ENCODE measurements around the gene APLF. TPM values are rescaled to one million over a fixed set of nuclear protein-coding genes. Genes with fewer than 3 reads are reported as not detected.

Gene APLF, protein sequence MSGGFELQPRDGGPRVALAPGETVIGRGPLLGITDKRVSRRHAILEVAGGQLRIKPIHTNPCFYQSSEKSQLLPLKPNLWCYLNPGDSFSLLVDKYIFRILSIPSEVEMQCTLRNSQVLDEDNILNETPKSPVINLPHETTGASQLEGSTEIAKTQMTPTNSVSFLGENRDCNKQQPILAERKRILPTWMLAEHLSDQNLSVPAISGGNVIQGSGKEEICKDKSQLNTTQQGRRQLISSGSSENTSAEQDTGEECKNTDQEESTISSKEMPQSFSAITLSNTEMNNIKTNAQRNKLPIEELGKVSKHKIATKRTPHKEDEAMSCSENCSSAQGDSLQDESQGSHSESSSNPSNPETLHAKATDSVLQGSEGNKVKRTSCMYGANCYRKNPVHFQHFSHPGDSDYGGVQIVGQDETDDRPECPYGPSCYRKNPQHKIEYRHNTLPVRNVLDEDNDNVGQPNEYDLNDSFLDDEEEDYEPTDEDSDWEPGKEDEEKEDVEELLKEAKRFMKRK
- 1 to 10 TPM; 2.5 to 4.3 TPM for total RNA-seq

DNA sequence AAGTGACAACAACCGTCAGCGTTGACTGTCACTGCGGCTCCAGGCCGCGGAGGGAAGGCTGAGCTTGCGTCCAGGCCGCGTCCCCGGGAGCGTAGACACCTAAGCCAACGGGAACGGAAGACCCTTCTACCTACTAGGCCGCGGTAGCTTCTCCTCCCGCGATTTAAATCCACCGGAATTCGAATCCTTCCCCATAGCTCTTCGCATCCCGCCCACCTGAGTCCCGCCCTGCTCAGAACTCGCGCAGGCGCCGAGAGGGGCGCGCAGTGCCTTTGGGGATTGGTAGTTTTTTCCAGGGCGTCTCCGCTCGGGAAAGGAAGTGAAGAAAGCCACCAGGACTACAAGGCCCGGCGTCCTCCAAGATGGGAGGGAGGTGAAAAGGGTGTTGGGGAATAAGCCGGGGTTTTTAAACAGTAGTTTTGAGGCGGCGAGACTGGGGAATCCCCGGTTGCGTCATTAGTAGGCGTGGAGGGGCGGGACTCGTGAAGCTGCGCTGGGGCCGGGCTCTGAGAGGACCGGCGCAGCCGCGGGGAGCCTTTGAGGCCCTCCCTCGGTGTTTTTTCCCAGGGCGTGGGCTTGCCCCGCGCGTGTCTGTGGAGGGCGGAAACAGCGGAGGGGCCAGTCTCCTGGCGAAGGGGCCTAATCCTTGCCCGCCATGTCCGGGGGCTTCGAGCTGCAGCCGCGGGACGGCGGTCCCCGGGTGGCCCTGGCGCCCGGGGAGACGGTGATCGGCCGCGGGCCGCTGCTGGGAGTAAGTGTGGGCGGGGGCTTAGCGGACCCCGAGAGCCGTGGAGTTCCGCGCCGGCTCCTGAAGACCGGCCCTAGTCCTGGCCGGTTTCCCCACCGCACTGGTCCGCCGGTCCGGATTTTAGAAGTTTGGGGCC is at the start of gene APLF, which contains the start of gene FBXO48:
TSS of gene APLF (plus strand) at position 509 of the 884 bp plus-strand sequence. CDS start at position 656, 147 bp downstream.
TSS of gene FBXO48 (minus strand) at position 218 of the 884 bp plus-strand sequence. CDS start 2,149 bp downstream, outside the sequence.
- ChIA-PET POLR2A (interaction anchor here (0.9 to 1.3 kb wide), 2 partner anchors 250 to 405 kb away, joined by 5 read pairs; partner anchors contain the start of gene C1D), CTCF (interaction anchor here (0.5 to 5.6 kb wide), 13 partner anchors 20 to 458 kb away, joined by 3 to 51 read pairs (median 4); partner anchors contain the start of gene ARHGAP25)
- peak; percentile 99 for DNase-seq
- Mint-ChIP-seq H3K27ac (peak within 1 kb of the TSS; percentile 93), H3K36me3 (ENCODE audit: low read depth) (no peaks in the 10 kb centered on the region), H3K4me3 (peak within 1 kb of the TSS; percentile 93), H3K9me3 (ENCODE audit: low read depth) (no peaks in the 10 kb centered on the region), H3K4me1 (peaks cover 45% of the 10 kb centered on the region), H3K27me3 (no peaks in the 10 kb centered on the region)
- intact Hi-C loops (cut with DNase I, micrococcal nuclease): loop anchor here (1.0 to 10.0 kb wide), 19 partner anchors 47 to 1723 kb away; partner anchors contain the start of genes AAK1 (in 1 of the 2), ARHGAP25 (in 1 of the 2), C2orf42 (in 1 of the 2) and ETAA1 (in 1 of the 2)
- ATAC-seq: peak; percentile 93

DNA sequence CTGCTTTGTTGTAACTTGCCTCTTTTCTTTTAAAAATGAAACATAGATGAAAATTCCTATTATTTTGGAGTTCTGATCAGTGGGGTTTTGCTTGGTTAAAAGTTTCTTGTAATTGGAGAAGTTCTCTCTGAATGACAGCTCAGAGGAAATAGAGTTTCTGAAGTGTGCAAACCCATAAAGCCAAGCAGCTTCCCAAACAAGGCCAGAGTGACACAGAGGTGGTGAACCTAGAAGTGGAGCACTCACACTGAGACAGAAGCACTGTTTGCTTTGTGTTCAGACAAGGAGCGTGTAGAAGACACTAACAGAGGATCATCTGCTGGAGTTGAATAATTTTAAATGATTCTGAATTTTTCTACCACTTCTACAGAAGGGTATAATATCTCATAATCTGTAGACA is 49.5 kb upstream of the APLF start:
- intact Hi-C loops (cut with DNase I, micrococcal nuclease): no loop called here
- ATAC-seq: no peak
- POLR2A ChIA-PET: no interaction called here

DNA sequence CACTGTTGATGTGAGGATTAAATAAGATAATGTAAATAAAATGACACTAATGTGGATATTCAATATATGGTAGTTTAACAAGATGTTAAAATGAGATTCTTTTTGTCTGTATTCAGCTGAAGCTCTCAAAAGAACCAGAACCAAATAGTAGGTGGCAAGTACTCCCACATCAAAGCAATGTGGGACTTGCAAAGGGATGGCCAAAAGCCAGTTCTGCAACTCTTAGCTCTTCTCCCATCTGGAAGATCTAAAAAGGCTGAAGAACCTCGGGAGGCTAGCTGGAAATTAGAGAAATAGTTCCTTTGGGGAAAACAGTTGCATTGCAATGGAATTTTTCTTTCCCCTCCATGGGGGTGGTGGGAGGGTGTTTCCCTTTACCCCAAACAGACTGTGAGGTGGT is 49.0 kb upstream of the APLF start:
- no peaks in the 10 kb centered on the region for H3K36me3 Mint-ChIP-seq (ENCODE audit: low read depth)
- no peak overlapping the region for H3K4me3 Mint-ChIP-seq
- no peaks in the 10 kb centered on the region for H3K4me1 Mint-ChIP-seq
- ChIA-PET POLR2A (no interaction called here), CTCF (interaction anchor here (1.5 kb wide), 1 partner anchor 23 kb away, joined by 3 read pairs; no protein-coding TSS in a partner anchor)
- intact Hi-C loops (cut with DNase I, micrococcal nuclease): no loop called here
- peaks cover 2% of the 10 kb centered on the region for H3K27me3 Mint-ChIP-seq
- ATAC-seq (no peak), DNase-seq (no peak)
- no peaks in the 10 kb centered on the region for H3K9me3 Mint-ChIP-seq (ENCODE audit: low read depth)
- H3K27ac Mint-ChIP-seq: no peak overlapping the region

More for the DNA sequence above, 49.5 kb upstream of the APLF start:
- CTCF ChIA-PET: interaction anchor here (0.6 to 1.5 kb wide), 3 partner anchors 24 to 61 kb away, joined by 3 to 4 read pairs (median 3); no protein-coding TSS in a partner anchor
- Mint-ChIP-seq H3K27ac (no peak overlapping the region), H3K9me3 (ENCODE audit: low read depth) (no peaks in the 10 kb centered on the region), H3K4me3 (no peak overlapping the region), H3K36me3 (ENCODE audit: low read depth) (no peaks in the 10 kb centered on the region), H3K27me3 (peaks cover 2% of the 10 kb centered on the region), H3K4me1 (no peaks in the 10 kb centered on the region)
- DNase-seq: no peak

DNA sequence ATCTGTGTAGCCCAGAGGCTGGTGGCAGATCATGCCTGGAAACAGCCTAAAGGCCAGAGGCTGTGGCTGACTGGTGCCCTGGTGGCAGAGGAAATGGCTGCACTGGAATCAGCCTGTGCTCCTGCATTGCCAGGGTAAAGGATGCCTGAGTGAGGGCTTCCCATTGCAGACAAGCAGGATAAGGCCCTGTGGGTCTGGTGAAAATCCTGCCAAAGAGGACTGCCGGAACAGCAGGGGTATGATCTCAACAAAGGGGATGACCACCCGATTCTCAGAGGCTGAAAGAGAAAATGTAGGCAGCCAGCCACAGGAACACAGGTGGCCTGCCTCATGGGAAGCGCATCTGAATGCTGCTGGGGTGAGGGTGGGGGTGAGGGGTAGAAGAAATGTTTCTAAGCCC is 48.5 kb upstream of the APLF start:
- ChIA-PET POLR2A (no interaction called here), CTCF (interaction anchor here (1.5 kb wide), 1 partner anchor 23 kb away, joined by 3 read pairs; no protein-coding TSS in a partner anchor)
- no peak for DNase-seq
- H3K36me3 Mint-ChIP-seq (ENCODE audit: low read depth): no peaks in the 10 kb centered on the region
- H3K4me1 Mint-ChIP-seq: no peaks in the 10 kb centered on the region
- no peaks in the 10 kb centered on the region for H3K9me3 Mint-ChIP-seq (ENCODE audit: low read depth)
- intact Hi-C loops (cut with DNase I, micrococcal nuclease): no loop called here
- H3K27ac Mint-ChIP-seq: no peak overlapping the region
- no peak for ATAC-seq
- H3K4me3 Mint-ChIP-seq: no peak overlapping the region
- peaks cover 2% of the 10 kb centered on the region for H3K27me3 Mint-ChIP-seq

DNA sequence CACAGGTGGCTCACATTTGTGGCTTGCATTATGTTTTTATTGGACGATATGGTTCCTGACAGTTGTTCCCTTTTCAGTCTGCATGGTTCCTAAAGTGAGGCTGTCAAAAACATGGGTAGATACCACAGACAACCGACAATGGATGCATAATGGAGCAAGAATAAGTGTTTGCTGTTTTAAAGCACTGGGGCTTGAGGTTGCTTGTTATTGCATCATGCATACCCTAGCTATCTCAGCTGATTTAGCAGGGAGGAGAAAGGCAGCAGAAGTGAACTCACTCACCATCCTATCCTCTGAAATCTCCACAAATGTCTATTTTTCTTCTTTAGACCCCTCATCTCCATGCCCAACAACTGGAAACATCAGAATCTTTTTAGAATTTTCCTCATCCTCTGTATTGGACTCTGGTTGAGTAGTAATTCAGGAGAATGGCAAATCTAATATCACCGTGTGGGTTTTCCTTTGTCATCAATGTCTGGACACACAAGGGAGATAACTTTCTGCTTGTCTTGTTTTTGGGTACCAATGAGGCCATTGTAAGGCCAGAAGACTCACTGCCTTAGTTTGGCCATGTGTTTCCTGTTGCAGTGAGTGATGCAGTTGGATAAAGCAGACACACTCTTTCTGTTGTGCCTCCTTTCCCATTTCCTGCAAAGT is 47.0 kb upstream of the APLF start:
- H3K9me3 Mint-ChIP-seq (ENCODE audit: low read depth): no peaks in the 10 kb centered on the region
- DNase-seq (no peak), ATAC-seq (no peak)
- H3K36me3 Mint-ChIP-seq (ENCODE audit: low read depth): no peaks in the 10 kb centered on the region
- peak overlapping the region; percentile 5 for H3K27ac Mint-ChIP-seq
- CTCF ChIA-PET: interaction anchor here (0.7 kb wide), 1 partner anchor 289 kb away, joined by 3 read pairs; no protein-coding TSS in a partner anchor
- intact Hi-C loops (cut with DNase I, micrococcal nuclease): no loop called here
- H3K27me3 Mint-ChIP-seq: peaks cover 2% of the 10 kb centered on the region
- POLR2A ChIA-PET: no interaction called here
- no peak overlapping the region for H3K4me3 Mint-ChIP-seq
- H3K4me1 Mint-ChIP-seq: no peaks in the 10 kb centered on the region

DNA sequence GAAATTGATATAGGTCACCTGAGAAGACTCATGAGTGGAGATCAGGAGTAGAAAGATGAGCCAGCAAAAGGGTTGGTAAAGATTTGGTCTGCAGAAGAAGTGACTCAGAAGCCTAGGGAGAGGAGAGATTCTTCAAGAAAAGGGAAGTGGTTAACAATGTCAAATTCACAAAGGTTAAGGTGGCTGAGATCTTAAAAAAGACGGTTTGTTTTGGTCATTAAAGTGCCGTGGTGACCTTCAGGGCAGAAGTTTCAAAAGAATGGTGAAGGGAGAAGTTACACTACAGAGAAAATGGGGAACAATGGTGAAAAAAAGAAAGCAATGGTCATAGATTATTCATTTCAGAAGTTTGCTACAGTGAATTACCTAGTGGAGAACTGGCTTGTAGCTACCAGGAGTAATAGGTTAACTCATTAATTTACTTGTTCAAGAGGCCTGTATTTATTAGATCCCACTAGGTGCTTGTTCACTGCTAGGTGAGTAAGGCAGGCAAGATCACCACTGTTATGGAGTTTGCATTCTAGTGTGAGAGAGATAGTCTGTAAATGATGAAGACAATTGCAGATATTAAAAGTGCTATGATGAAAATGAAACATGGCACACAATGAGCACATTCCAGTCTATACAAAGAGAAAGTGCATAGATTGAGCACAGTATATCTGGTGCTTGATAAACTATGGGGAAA is 43.3 kb upstream of the APLF start:
- Mint-ChIP-seq H3K4me3 (no peak overlapping the region), H3K27ac (no peak overlapping the region), H3K9me3 (ENCODE audit: low read depth) (no peaks in the 10 kb centered on the region), H3K4me1 (peaks cover 4% of the 10 kb centered on the region), H3K36me3 (ENCODE audit: low read depth) (no peaks in the 10 kb centered on the region), H3K27me3 (peaks cover 2% of the 10 kb centered on the region)
- ChIA-PET CTCF (interaction anchor here (0.5 kb wide), 1 partner anchor 17 kb away, joined by 3 read pairs; no protein-coding TSS in a partner anchor), POLR2A (no interaction called here)
- DNase-seq (no peak), ATAC-seq (peak; percentile 93)
- intact Hi-C loops (cut with DNase I, micrococcal nuclease): loop anchor here (1.0 to 2.0 kb wide), 2 partner anchors 35 to 36 kb away; no protein-coding TSS in a partner anchor

DNA sequence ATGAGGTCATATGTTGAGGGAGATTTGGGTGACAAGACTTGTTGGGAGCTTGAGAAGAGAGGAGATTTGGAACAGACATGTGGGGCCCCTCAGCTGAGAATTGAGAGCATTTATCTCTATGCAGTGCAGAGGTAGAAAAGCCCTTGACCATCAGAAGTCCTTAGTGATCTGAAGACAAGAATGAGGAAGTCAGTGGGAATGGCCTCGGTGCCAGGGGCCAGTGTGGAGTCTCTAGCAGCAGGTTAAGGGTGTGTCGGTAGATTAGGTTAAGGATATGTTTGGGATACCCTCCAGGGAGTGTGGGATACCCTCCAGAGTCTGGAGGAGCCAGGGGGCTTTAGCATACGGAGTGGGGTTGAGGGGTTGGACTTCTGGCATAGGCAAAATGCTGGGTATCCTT is 41.9 kb upstream of the APLF start:
- no peak for ATAC-seq
- Mint-ChIP-seq H3K4me1 (peaks cover 4% of the 10 kb centered on the region), H3K27ac (no peak overlapping the region), H3K9me3 (ENCODE audit: low read depth) (no peaks in the 10 kb centered on the region), H3K36me3 (ENCODE audit: low read depth) (no peaks in the 10 kb centered on the region), H3K4me3 (no peak overlapping the region), H3K27me3 (peaks cover 2% of the 10 kb centered on the region)
- intact Hi-C loops (cut with DNase I, micrococcal nuclease): no loop called here
- no peak for DNase-seq
- POLR2A ChIA-PET: no interaction called here
- CTCF ChIA-PET: no interaction called here

DNA sequence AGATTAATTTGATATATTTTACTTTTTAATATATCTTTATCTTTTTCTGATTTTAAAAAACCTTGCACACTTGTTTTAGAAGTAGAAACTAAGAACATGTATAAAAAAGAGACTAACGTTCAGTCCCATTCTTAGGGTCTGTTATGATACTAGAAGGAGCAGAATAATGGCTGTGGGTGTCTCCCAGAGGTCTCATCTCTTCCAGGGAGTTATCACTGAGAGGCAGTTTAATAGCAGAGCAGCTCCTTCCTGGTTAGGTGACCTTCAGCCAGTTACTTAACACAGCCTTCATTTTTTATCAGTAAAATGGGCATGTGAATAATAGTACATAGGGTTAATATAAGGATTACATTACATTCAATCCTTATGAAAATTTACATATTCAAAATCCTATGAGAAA is 40.9 kb upstream of the APLF start:
- Mint-ChIP-seq H3K27me3 (peaks cover 2% of the 10 kb centered on the region), H3K27ac (no peak overlapping the region), H3K4me3 (no peak overlapping the region), H3K9me3 (ENCODE audit: low read depth) (no peaks in the 10 kb centered on the region), H3K36me3 (ENCODE audit: low read depth) (no peaks in the 10 kb centered on the region), H3K4me1 (peaks cover 4% of the 10 kb centered on the region)
- intact Hi-C loops (cut with DNase I, micrococcal nuclease): no loop called here
- ATAC-seq (no peak), DNase-seq (no peak)
- ChIA-PET POLR2A (no interaction called here), CTCF (interaction anchor here (1.1 to 4.8 kb wide), 2 partner anchors 14 to 66 kb away, joined by 3 to 34 read pairs; no protein-coding TSS in a partner anchor)

DNA sequence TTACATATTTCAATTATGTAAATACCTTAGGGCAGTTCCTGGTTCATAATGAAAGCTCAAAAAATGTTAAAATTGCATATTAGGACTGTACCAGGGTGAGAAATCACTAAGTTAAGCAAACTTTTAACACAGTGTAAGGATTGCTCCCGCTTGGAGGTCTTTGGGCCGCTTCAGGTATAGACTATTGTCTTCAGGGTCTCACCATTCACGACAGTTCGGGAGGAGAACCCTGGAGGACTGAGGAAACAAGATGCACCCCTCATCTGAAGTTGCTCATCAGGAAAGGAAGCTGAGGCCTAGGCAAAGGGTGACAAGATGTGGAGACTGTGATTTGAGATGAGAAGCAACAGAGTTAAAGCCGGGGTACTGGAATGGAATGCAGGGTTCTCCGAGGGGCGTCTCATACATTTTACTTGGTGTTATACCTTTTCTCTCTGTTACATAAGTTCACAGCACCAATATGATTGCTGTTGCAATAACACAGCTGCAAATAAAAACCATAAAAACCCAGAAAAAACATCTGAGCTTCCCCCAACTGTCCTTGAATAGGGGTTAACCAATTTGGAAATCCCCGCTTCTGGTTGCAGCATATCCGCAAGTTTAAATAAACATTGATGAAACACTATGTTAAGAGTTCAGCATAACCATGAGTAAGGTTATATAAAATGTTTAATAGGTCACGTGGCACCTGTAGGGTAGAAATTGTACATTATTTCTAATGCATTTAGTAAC is 40.4 kb upstream of the APLF start:
- CTCF ChIA-PET: interaction anchor here (0.6 to 4.8 kb wide), 4 partner anchors 14 to 173 kb away, joined by 3 to 34 read pairs (median 3); no protein-coding TSS in a partner anchor
- H3K36me3 Mint-ChIP-seq (ENCODE audit: low read depth): no peaks in the 10 kb centered on the region
- no peak for DNase-seq
- H3K27me3 Mint-ChIP-seq: peaks cover under 1% of the 10 kb centered on the region
- H3K4me3 Mint-ChIP-seq: no peak overlapping the region
- no peaks in the 10 kb centered on the region for H3K9me3 Mint-ChIP-seq (ENCODE audit: low read depth)
- ATAC-seq: no peak
- H3K4me1 Mint-ChIP-seq: peaks cover 4% of the 10 kb centered on the region
- intact Hi-C loops (cut with DNase I, micrococcal nuclease): no loop called here
- H3K27ac Mint-ChIP-seq: no peak overlapping the region
- POLR2A ChIA-PET: no interaction called here

DNA sequence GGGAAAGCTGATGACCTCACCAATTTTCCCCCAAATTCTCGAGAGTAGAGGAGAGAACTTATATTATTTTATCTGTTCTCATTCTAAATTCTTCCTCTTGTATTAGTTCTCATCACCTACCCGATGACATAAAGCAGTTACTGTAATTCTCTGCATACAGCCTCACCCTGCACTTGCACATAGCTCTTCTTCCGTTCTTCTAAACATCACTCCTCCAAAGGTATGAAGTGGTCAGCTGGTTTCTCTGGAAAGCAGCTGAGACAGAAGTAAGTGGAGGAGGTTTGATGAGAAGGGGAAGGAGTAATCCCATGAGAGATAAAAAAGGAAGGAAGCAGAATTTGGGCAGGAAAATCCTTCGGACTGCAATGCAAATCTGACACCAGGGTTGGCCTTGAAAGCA is 39.3 kb upstream of the APLF start:
- H3K27ac Mint-ChIP-seq: no peak overlapping the region
- H3K27me3 Mint-ChIP-seq: no peaks in the 10 kb centered on the region
- no peaks in the 10 kb centered on the region for H3K9me3 Mint-ChIP-seq (ENCODE audit: low read depth)
- H3K4me3 Mint-ChIP-seq: no peak overlapping the region
- ATAC-seq (no peak), DNase-seq (no peak)
- no peaks in the 10 kb centered on the region for H3K36me3 Mint-ChIP-seq (ENCODE audit: low read depth)
- ChIA-PET CTCF (interaction anchor here (4.8 kb wide), 1 partner anchor 13 kb away, joined by 34 read pairs; no protein-coding TSS in a partner anchor), POLR2A (no interaction called here)
- intact Hi-C loops (cut with DNase I, micrococcal nuclease): no loop called here
- H3K4me1 Mint-ChIP-seq: peaks cover 4% of the 10 kb centered on the region

Measured in activated CD4-positive, alpha-beta T cell treated with anti-CD3 and anti-CD28 coated beads for 36 hours (primary cell).